GM21528 (cell line): Measurements from ENCODE around the gene UBR1.
"Not testable (repeated sequence)": the region's sequence is repeated elsewhere in the genome, so short reads cannot be mapped to it uniquely, and the experiment has no call there.

Source experiments
- ATAC-seq: cut with Tn5 transposase; IDR thresholded peaks from one replicate; pipeline ENCODE4 v1.9.1; 2021; ENCODE audit warnings: mild to moderate bottlenecking, moderate library complexity; ENCODE audit not compliant: unreplicated experiment, low FRiP score

The UBR1 gene

GRCh38 chr15:42919308-42919707, 186.5 kb downstream of the UBR1 start:
- ATAC-seq = no peak

GRCh38 chr15:42918047-42918446, 187.8 kb downstream of the UBR1 start:
- ATAC-seq = no peak

GRCh38 chr15:42915654-42916315, 190.1 kb downstream of the UBR1 start:
- no peak for ATAC-seq

DNA sequence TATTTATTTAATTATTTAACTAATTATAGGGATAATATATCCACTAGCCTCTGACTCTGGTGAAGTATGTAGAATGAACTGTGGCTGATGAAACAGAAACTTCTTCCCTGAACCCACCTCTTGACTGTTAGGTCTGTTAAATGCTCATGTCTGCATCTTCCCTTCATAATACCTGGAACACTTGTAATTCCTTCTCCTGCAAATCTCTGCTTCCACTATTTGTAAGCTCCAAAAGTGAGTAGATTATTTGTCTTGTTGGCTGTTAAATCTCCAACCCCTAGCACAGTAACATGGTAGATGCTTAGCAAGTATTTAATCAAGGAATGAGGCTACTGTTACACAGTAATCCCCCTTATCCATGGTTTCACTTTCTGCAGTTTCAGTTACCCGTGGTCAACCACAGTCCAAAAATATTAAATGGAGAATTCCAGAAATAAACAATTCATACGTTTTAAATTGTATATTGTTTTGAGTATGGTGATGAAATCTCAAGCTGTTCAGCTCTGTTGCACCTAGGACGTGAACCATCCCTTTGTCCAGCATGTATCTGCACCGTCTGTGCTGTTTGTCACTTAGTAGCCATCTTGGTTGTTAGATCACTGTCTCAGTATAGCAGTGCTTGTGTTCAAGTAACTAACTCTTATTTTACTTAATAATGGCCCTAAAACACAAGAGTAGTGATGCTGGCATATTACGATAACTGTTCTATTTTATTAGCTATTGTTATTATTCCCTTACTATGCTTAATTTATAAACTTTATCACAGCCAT, 190.9 kb downstream of the UBR1 start:
- no peak for ATAC-seq

GRCh38 chr15:42911058-42911592, 194.7 kb downstream of the UBR1 start:
- no peak for ATAC-seq

GRCh38 chr15:42908538-42908937, 197.3 kb downstream of the UBR1 start:
- ATAC-seq = no peak

DNA sequence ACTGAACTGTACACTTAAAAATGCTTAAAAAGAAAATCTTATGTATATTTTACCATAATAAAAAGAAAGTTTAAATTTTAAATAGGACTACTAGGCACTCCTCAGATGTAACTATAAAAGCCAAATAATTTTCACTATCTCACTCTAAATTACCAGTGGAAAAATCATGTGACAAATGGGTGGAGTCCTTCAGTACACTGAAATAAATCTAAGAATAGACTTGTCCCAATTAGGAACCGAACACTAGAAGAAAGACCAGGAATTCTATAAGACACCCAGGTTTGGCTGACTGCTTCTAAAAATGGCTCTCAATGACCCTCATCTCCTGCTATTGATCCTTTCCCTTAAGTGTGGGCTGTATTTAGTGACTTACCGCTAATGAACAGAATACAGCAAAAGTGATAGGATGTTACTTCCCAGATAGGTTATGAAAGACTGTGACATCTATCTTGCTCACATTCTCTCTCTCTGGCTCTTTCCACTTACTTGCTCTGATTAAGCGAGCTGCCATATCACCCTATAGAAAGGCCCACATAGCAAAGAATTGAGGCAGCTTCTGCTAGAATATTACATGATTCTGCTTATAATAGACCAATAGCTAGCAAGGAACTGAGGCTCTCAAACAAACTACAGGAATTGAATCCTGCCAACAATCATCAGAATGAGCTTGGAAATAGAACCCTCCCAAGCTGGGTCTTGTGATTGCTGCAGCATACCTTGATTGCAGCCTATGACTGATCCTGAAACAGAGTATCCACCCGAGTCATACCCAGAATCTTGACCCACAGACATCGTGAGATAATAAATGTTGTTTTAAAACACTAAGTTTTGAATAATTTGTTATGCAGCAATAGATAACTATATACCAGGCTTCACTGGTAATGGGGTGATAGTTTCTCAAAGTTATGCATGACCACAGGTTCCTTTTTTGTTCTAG, 202.2 kb downstream of the UBR1 start:
- ATAC-seq = no peak

DNA sequence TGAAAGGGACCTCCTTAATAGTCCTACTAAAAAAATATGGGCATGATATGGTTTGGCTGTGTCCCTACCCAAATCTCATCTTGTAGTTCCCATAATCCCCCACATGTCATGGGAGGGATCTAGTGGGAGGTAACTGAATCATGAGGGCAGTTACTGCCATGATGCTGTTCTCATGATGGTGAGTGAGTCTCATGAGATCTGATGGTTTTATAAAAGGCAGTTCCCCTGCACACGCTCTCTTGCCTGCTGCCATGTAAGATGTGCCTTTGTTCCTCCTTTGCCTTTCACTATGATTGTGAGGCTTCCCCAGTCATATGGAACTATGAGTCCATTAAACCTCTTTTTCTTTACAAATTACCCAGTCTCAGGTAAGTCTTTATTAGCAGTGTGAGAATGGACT, 211.9 kb downstream of the UBR1 start:
- ATAC-seq = not testable (repeated sequence)
